ENCODE results near the gene VILL.

DNA sequence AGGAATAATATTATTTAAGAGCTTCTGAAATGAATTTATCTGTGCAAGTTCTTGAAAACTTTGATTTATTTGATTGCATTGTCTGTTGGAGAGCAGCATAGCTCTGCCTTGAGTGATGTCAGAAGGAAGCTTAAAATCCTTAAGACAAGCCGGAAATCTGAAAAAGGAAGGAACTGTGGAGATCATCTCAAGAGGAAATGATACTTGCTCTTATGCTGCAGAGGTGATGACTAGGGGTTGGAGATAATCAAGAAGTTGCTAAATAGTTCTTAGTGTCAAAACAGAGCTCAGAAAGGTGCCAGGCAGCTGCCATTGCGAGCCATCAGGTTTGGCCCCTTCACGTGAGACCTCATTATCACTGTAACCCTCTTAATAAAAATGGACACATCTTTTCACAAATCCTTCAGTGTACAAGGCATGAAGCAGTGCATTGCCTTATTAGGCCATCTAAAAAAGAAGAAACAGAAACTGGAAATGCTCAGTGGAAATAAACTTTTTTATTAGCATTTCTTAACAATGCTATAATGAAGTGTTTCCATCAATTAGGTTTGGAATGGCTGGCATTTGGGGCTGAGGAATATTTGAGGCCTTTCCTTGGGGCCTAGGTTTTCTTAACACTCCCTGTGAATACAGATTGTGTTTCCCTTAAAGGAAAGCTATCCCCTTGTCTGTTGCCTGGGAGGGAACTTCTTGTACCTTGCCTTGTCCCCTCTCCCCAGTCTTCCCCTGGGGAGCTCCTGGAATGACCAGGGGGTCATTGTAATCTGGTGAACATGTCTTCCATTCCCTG is 34.5 kb upstream of the VILL start:
- no peak for TF ChIP-seq POLR2A (IDR thresholded peaks at IDR 0.05; ENCODE audit: borderline replicate concordance, extremely low read depth, insufficient read depth, insufficient read length)
- TF ChIP-seq, protein P1, sequence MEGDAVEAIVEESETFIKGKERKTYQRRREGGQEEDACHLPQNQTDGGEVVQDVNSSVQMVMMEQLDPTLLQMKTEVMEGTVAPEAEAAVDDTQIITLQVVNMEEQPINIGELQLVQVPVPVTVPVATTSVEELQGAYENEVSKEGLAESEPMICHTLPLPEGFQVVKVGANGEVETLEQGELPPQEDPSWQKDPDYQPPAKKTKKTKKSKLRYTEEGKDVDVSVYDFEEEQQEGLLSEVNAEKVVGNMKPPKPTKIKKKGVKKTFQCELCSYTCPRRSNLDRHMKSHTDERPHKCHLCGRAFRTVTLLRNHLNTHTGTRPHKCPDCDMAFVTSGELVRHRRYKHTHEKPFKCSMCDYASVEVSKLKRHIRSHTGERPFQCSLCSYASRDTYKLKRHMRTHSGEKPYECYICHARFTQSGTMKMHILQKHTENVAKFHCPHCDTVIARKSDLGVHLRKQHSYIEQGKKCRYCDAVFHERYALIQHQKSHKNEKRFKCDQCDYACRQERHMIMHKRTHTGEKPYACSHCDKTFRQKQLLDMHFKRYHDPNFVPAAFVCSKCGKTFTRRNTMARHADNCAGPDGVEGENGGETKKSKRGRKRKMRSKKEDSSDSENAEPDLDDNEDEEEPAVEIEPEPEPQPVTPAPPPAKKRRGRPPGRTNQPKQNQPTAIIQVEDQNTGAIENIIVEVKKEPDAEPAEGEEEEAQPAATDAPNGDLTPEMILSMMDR (IDR thresholded peaks at IDR 0.05 in 2 of 3, conservative IDR thresholded peaks at IDR 0.05 in 1 of 3; ENCODE audit: borderline replicate concordance in 1 of 3, insufficient read depth in 1 of 3, low read depth in 2 of 3, low read length in 2 of 3) = no peak
- TF ChIP-seq SRF (IDR thresholded peaks at IDR 0.05; ENCODE audit: low read depth) = no peak
- TF ChIP-seq, protein P2, sequence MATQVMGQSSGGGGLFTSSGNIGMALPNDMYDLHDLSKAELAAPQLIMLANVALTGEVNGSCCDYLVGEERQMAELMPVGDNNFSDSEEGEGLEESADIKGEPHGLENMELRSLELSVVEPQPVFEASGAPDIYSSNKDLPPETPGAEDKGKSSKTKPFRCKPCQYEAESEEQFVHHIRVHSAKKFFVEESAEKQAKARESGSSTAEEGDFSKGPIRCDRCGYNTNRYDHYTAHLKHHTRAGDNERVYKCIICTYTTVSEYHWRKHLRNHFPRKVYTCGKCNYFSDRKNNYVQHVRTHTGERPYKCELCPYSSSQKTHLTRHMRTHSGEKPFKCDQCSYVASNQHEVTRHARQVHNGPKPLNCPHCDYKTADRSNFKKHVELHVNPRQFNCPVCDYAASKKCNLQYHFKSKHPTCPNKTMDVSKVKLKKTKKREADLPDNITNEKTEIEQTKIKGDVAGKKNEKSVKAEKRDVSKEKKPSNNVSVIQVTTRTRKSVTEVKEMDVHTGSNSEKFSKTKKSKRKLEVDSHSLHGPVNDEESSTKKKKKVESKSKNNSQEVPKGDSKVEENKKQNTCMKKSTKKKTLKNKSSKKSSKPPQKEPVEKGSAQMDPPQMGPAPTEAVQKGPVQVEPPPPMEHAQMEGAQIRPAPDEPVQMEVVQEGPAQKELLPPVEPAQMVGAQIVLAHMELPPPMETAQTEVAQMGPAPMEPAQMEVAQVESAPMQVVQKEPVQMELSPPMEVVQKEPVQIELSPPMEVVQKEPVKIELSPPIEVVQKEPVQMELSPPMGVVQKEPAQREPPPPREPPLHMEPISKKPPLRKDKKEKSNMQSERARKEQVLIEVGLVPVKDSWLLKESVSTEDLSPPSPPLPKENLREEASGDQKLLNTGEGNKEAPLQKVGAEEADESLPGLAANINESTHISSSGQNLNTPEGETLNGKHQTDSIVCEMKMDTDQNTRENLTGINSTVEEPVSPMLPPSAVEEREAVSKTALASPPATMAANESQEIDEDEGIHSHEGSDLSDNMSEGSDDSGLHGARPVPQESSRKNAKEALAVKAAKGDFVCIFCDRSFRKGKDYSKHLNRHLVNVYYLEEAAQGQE (IDR thresholded peaks at IDR 0.05; ENCODE audit: low read depth) = no peak
- no peak for TF ChIP-seq EZH2phosphoT487 (IDR thresholded peaks at IDR 0.05; ENCODE audit: borderline replicate concordance)
- no peak for TF ChIP-seq POLR2AphosphoS5 (IDR thresholded peaks at IDR 0.05; ENCODE audit: low read depth, low read length)
- no peak for TF ChIP-seq SP1 (IDR thresholded peaks at IDR 0.05; ENCODE audit: low read depth)
- no peak for TF ChIP-seq EGR1 (IDR thresholded peaks at IDR 0.05; ENCODE audit: low read depth)
- TF ChIP-seq, protein P3, sequence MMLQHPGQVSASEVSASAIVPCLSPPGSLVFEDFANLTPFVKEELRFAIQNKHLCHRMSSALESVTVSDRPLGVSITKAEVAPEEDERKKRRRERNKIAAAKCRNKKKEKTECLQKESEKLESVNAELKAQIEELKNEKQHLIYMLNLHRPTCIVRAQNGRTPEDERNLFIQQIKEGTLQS (IDR thresholded peaks at IDR 0.05) = no peak
- no peak for TF ChIP-seq EZH2 (IDR thresholded peaks at IDR 0.05)
- TF ChIP-seq, protein P4, sequence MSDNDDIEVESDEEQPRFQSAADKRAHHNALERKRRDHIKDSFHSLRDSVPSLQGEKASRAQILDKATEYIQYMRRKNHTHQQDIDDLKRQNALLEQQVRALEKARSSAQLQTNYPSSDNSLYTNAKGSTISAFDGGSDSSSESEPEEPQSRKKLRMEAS (IDR thresholded peaks at IDR 0.05) = no peak
- TF ChIP-seq SIN3A (IDR thresholded peaks at IDR 0.05; ENCODE audit: low read depth) = no peak
